GM12874 (cell line): ENCODE results near the gene SBF1.

Source experiments
- CTCF ChIP-seq: IDR thresholded peaks from 2 replicates; pipeline ENCODE4 v1.5.1; 2011; ENCODE audit warnings: low read depth, mild to moderate bottlenecking, control low read depth, low read length, moderate library complexity; ENCODE audit not compliant: insufficient read depth

Gene SBF1

GRCh38 chr22:50465066-50465930 is 9.5 kb downstream of the SBF1 start:
- no peak for TF ChIP-seq CTCF

- TF ChIP-seq CTCF, result no peak
Observed at GRCh38 chr22:50464451-50464850, 10.4 kb downstream of the SBF1 start.

GRCh38 chr22:50463188-50463900 is 11.5 kb downstream of the SBF1 start:
- TF ChIP-seq CTCF, result no peak

- TF ChIP-seq CTCF, result no peak
Observed at GRCh38 chr22:50461979-50462540, 12.8 kb downstream of the SBF1 start.

- TF ChIP-seq CTCF, result no peak
Observed at GRCh38 chr22:50461536-50461935, 13.3 kb downstream of the SBF1 start.

- TF ChIP-seq CTCF, result no peak
Observed at GRCh38 chr22:50460938-50461337, 13.9 kb downstream of the SBF1 start.

GRCh38 chr22:50459496-50460140 is 15.2 kb downstream of the SBF1 start:
- 0 out of 2 replicates have a peak, but pooled peaks have one; percentile 5 for TF ChIP-seq CTCF
